Peyer's patch (tissue), 4 donors: ENCODE results near the gene RAE1. TPM values are rescaled to one million over a fixed set of nuclear protein-coding genes. Genes with fewer than 3 reads are reported as not detected.

Source experiments
- DNase-seq, 3 donors: peaks; one replicate each; pipeline ENCODE4 v3.0.0-alpha.2; 2017 to 2019
- H3K27ac ChIP-seq, 4 donors: fragments of 200-600 bp; sonication (generic); one replicate each; pipeline ENCODE4 v1.5.1; 2016 to 2019
- H3K27me3 ChIP-seq, 2 donors: fragments of 200-600 bp; sonication (generic); one replicate each; pipeline ENCODE4 v1.5.1; 2019
- H3K36me3 ChIP-seq, 3 donors: fragments of 200-600 bp; sonication (generic); one replicate each; pipeline ENCODE4 v1.5.1; 2016 to 2019
- H3K4me1 ChIP-seq, 4 donors: fragments of 200-600 bp; sonication (generic); one replicate each; pipeline ENCODE4 v1.5.1; 2016 to 2019
- H3K4me3 ChIP-seq, 4 donors: fragments of 200-600 bp; sonication (generic); 1 replicate in 3 of 4; 2 replicates in 1 of 4; pipeline ENCODE4 v1.5.1; 2016 to 2019; ENCODE audit warnings: mild to moderate bottlenecking in 1 of 4
- H3K9me3 ChIP-seq, 4 donors: fragments of 200-600 bp; sonication (generic); one replicate each; pipeline ENCODE4 v1.5.1; 2016 to 2019; ENCODE audit warnings: mild to moderate bottlenecking in 1 of 4
- CTCF ChIP-seq, 6 experiments: fragments of 450-650 bp in 4 of 6; fragments of 200-600 bp in 2 of 6; sonication (generic) in 1 of 6; IDR thresholded peaks; one replicate each; pipeline ENCODE4 v1.5.1; 2017 to 2019; ENCODE audit warnings: antibody characterized with exemption in 6 of 6, mild to moderate bottlenecking in 3 of 6, moderate library complexity in 1 of 6
- POLR2A ChIP-seq, 2 donors: fragments of 450-650 bp; IDR thresholded peaks; one replicate each; pipeline ENCODE4 v1.5.1; 2017; ENCODE audit warnings: antibody characterized with exemption in 2 of 2, mild to moderate bottlenecking in 2 of 2, moderate library complexity in 2 of 2
- total RNA-seq, 4 donors: library from RNA; depleted of rRNA; stranded (reverse); fragments of >200 nt; gene quantifications; one replicate each; pipeline ENCODE4 v1.1.0, GENCODE V29; 2016

Gene RAE1
- total RNA-seq, 4 donors from 2014 or later = 21.5 to 38.9 (median 33.3) TPM

- H3K27ac ChIP-seq = no peak overlapping the region
- no peaks in the 10 kb centered on the region for H3K4me1 ChIP-seq
- no peaks in the 10 kb centered on the region for H3K9me3 ChIP-seq
- no peak overlapping the region for H3K4me3 ChIP-seq
- H3K27me3 ChIP-seq = no peaks in the 10 kb centered on the region
- H3K36me3 ChIP-seq = peaks cover 0 to 23% (median 0%) of the 10 kb centered on the region in 3 donors
- TF ChIP-seq POLR2A (IDR thresholded peaks at IDR 0.05) (no peak), CTCF (IDR thresholded peaks at IDR 0.05) (no peak)
- DNase-seq = no peak
Measured at GRCh38 chr20:57410398-57410920, 59.4 kb downstream of the RAE1 start.

DNA sequence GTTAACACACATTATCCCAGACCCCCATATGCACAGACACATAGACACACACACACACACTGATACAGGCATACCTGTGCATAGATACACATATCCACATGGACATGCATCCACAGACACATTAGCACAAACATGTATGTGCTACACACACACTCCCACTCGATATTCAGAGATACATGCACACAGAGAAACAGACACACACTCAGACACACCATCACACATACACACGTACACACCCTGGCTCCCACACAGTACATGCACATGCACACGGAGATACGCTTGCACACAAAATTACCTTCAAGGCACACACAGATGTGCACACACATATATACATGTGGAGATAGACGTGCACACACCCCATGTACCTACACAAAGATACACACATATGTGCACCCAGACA is 59.9 kb downstream of the RAE1 start:
- H3K9me3 ChIP-seq = no peaks in the 10 kb centered on the region
- no peak for DNase-seq
- H3K36me3 ChIP-seq = peaks cover 0 to 23% (median 0%) of the 10 kb centered on the region in 3 donors
- no peaks in the 10 kb centered on the region for H3K27me3 ChIP-seq
- TF ChIP-seq POLR2A (IDR thresholded peaks at IDR 0.05) (no peak), CTCF (IDR thresholded peaks at IDR 0.05) (no peak)
- no peaks in the 10 kb centered on the region for H3K4me1 ChIP-seq
- no peak overlapping the region for H3K4me3 ChIP-seq
- H3K27ac ChIP-seq = no peak overlapping the region

DNA sequence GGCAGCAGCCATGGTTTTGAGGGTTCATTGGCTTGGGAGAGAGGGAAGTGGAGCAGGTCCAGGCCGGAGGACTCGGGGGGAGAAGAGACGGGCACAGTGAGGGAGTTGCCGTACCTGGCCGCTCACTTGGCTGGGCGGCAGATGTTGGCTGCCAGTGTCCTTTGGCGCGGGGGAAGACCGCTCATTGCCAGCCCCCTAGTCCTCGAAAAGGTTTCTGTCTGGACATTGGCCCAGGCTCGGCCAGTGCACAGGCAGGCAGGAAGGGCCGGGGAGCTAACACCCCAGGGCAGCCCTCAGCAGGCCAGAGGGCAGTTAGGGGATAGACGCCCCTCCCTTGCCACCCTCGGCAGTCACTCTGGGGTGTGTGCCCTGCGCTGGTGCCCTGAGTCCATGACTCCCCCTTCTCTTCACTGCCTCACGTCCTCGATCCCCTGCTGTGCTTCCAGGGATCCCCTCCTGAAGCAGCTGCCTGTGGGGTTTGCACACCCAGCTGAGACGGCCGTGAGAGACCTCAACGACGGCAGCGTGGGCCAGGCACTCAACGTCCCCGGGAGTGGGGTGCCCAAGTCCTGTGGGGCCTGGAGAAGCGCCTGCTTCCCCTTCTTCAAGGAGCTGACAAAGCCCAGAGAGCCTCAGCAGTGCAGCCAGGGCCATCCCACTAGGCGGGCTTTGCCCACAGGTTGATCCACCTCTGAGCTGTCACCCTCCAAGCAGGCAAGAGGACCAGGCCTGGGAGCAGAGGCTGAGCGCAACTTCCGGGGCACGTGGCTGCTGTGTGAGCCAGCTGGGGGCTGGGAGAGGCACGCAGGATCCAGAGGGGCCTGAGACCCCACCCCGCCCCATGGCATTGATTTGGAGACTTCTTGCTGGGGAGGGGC is 60.6 kb downstream of the RAE1 start:
- Histone ChIP-seq H3K9me3 (no peaks in the 10 kb centered on the region), H3K36me3 (peaks cover 0 to 23% (median 0%) of the 10 kb centered on the region in 3 donors), H3K4me3 (no peak overlapping the region), H3K4me1 (no peaks in the 10 kb centered on the region), H3K27ac (no peak overlapping the region), H3K27me3 (no peaks in the 10 kb centered on the region)
- TF ChIP-seq POLR2A (IDR thresholded peaks at IDR 0.05) (no peak), CTCF (IDR thresholded peaks at IDR 0.05) (no peak)
- DNase-seq = no peak

GRCh38 chr20:57412347-57413029 is 61.4 kb downstream of the RAE1 start:
- no peaks in the 10 kb centered on the region for H3K9me3 ChIP-seq
- no peak for TF ChIP-seq CTCF (IDR thresholded peaks at IDR 0.05)
- no peak for TF ChIP-seq POLR2A (IDR thresholded peaks at IDR 0.05)
- H3K4me3 ChIP-seq = no peak overlapping the region
- no peaks in the 10 kb centered on the region for H3K4me1 ChIP-seq
- H3K27ac ChIP-seq = no peak overlapping the region
- no peaks in the 10 kb centered on the region for H3K27me3 ChIP-seq
- DNase-seq = no peak
- peaks cover 0 to 17% (median 0%) of the 10 kb centered on the region in 3 donors for H3K36me3 ChIP-seq

- no peaks in the 10 kb centered on the region for H3K27me3 ChIP-seq
- TF ChIP-seq POLR2A (IDR thresholded peaks at IDR 0.05) (no peak), CTCF (IDR thresholded peaks at IDR 0.05) (no peak)
- H3K27ac ChIP-seq = no peak overlapping the region
- H3K4me3 ChIP-seq = no peak overlapping the region
- H3K36me3 ChIP-seq = peaks cover 0 to 4% (median 0%) of the 10 kb centered on the region in 3 donors
- no peak for DNase-seq
- no peaks in the 10 kb centered on the region for H3K9me3 ChIP-seq
- H3K4me1 ChIP-seq = no peaks in the 10 kb centered on the region
Measured at GRCh38 chr20:57413986-57414385, 62.9 kb downstream of the RAE1 start.
